HFFc6 (cell line): ENCODE measurements around the gene PLA2G6. TPM values are rescaled to one million over a fixed set of nuclear protein-coding genes. Genes with fewer than 3 reads are reported as not detected.

Source experiments
- DNase-seq: peaks from one replicate; pipeline ENCODE4 v3.0.0-alpha.2; 2018
- H3K27ac Mint-ChIP-seq: 2 replicates; pipeline ENCODE4 v1.8.0; 2020; ENCODE audit warnings: mild to moderate bottlenecking, mixed read lengths
- H3K27me3 Mint-ChIP-seq: 2 replicates; pipeline ENCODE4 v1.8.0; 2021; ENCODE audit warnings: mild to moderate bottlenecking, moderate library complexity, mixed read lengths; ENCODE audit not compliant: insufficient read depth
- H3K36me3 Mint-ChIP-seq: 2 replicates; pipeline ENCODE4 v1.8.0; 2021; ENCODE audit warnings: low read depth, mixed read lengths
- H3K4me1 Mint-ChIP-seq: 2 replicates; pipeline ENCODE4 v1.8.0; 2020; ENCODE audit warnings: low read depth, mixed read lengths
- H3K4me3 Mint-ChIP-seq: 2 replicates; pipeline ENCODE4 v1.8.0; 2020; ENCODE audit warnings: mild to moderate bottlenecking, moderate library complexity, mixed read lengths
- H3K9me3 Mint-ChIP-seq: 2 replicates; pipeline ENCODE4 v1.8.0; 2020; ENCODE audit warnings: mild to moderate bottlenecking, mixed read lengths
- CTCF ChIP-seq: fragments of 200-600 bp; sonication (generic); IDR thresholded peaks from 2 replicates; pipeline ENCODE4 v1.5.0; 2021; ENCODE audit warnings: antibody characterized with exemption, mild to moderate bottlenecking
- total RNA-seq, 6 experiments: library from RNA; stranded (reverse); fragmentation: NEBNext Ultra II Directional; extraction: Animal tissue kit (Norgen Biotek cat#: 25700); gene quantifications; 2 replicates in 1 of 6; 3 replicates in 5 of 6; pipeline ENCODE4 v1.2.3, GENCODE V29; 2021

The PLA2G6 gene
- total RNA-seq, 6 experiments from 2014 or later, result 4.1 to 6.6 (median 5.3) TPM

- Mint-ChIP-seq H3K27me3 (peaks cover 31% of the 10 kb centered on the region), H3K9me3 (no peaks in the 10 kb centered on the region; the same call in 1 of the 2 replicates), H3K4me1 (peaks cover 27% of the 10 kb centered on the region), H3K36me3 (peaks cover 25% of the 10 kb centered on the region), H3K27ac (no peak overlapping the region), H3K4me3 (peak overlapping the region; percentile 9; the same call in 1 of the 2 replicates)
- no peak; the same call in 1 of the 2 replicates for TF ChIP-seq CTCF
- no peak for DNase-seq
These were observed 29.9 kb upstream of the PLA2G6 start for GRCh38 chr22:38211556-38211955.

- H3K27ac Mint-ChIP-seq, result peak overlapping the region; percentile 15
- TF ChIP-seq CTCF, result no peak
- DNase-seq, result no peak
- H3K4me3 Mint-ChIP-seq, result peak overlapping the region; percentile 17; the same call in 1 of the 2 replicates
- H3K4me1 Mint-ChIP-seq, result peaks cover 43% of the 10 kb centered on the region
- H3K36me3 Mint-ChIP-seq, result peaks cover 19% of the 10 kb centered on the region; the same call in 1 of the 2 replicates
- H3K9me3 Mint-ChIP-seq, result no peaks in the 10 kb centered on the region; the same call in 1 of the 2 replicates
- H3K27me3 Mint-ChIP-seq, result peaks cover 27% of the 10 kb centered on the region
These were observed 26.9 kb upstream of the PLA2G6 start for GRCh38 chr22:38208551-38208968.

GRCh38 chr22:38207898-38208432 lies 26.3 kb upstream of the PLA2G6 start:
- Mint-ChIP-seq H3K9me3 (no peaks in the 10 kb centered on the region; the same call in 1 of the 2 replicates), H3K36me3 (peaks cover 14% of the 10 kb centered on the region; the same call in 1 of the 2 replicates), H3K27ac (peak overlapping the region; percentile 21), H3K4me3 (0 out of 2 replicates have a peak overlapping the region, but pooled peaks have one; percentile 17), H3K27me3 (peaks cover 27% of the 10 kb centered on the region), H3K4me1 (peaks cover 43% of the 10 kb centered on the region)
- TF ChIP-seq CTCF, result no peak
- DNase-seq, result no peak

- no peak for TF ChIP-seq CTCF
These were observed 23.9 kb upstream of the PLA2G6 start for GRCh38 chr22:38205261-38206128.

GRCh38 chr22:38204784-38205183 lies 23.2 kb upstream of the PLA2G6 start:
- no peak for DNase-seq
- no peak for TF ChIP-seq CTCF
- peaks cover 5% of the 10 kb centered on the region; the same call in 1 of the 2 replicates for H3K36me3 Mint-ChIP-seq
- H3K9me3 Mint-ChIP-seq, result no peaks in the 10 kb centered on the region; the same call in 1 of the 2 replicates
- peaks cover 46% of the 10 kb centered on the region for H3K4me1 Mint-ChIP-seq
- peaks cover 23% of the 10 kb centered on the region for H3K27me3 Mint-ChIP-seq
- H3K4me3 Mint-ChIP-seq, result peak overlapping the region; percentile 93
- peak overlapping the region; percentile 92 for H3K27ac Mint-ChIP-seq

More at GRCh38 chr22:38205261-38206128, 23.9 kb upstream of the PLA2G6 start:
- no peaks in the 10 kb centered on the region; the same call in 1 of the 2 replicates for H3K9me3 Mint-ChIP-seq
- peak; percentile 79 for DNase-seq
- peaks cover 10% of the 10 kb centered on the region; the same call in 1 of the 2 replicates for H3K36me3 Mint-ChIP-seq
- peaks cover 24% of the 10 kb centered on the region for H3K27me3 Mint-ChIP-seq
- peaks cover 46% of the 10 kb centered on the region for H3K4me1 Mint-ChIP-seq
- H3K4me3 Mint-ChIP-seq, result peak overlapping the region; percentile 93
- H3K27ac Mint-ChIP-seq, result peak overlapping the region; percentile 92
